ENCODE results near the gene CAPN12. TPM values are rescaled to one million over a fixed set of nuclear protein-coding genes. Genes with fewer than 3 reads are reported as not detected.
"Not testable (repeated sequence)": the region's sequence is repeated elsewhere in the genome, so short reads cannot be mapped to it uniquely, and the experiment has no call there.

CAPN12 gene
- total RNA-seq, 4 donors from 2014 or later = 8.0 to 31.3 (median 15.7) TPM

DNA sequence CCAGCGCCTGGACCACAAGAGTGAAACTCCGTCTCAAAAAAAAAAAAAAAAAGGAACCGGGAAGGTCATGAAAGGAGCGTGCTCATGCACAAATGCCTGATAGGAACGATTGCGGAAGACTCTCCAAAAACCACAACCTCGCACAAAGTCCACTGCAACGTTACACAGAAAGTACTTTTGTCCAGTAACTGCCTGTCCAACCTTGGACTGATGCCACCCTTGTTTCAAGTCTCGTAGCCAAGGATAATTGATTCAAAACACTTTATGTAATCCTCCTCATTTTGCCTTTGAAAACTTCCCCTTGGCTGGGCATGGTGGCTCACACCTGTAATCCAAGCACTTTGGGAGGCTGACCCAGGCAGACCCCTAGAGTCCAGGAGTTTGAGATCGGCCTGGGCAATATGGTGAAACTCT lies 15.3 kb upstream of the CAPN12 start:
- no peak for DNase-seq (ENCODE audit: low spot score in 2 of 2)
- Histone ChIP-seq H3K4me3 (no peak overlapping the region), H3K4me1 (no peaks in the 10 kb centered on the region), H3K27me3 (no peaks in the 10 kb centered on the region), H3K36me3 (no peaks in the 10 kb centered on the region), H3K9me3 (no peaks in the 10 kb centered on the region), H3K27ac (no peak overlapping the region)
- 73% methylated on average over 10 of the region's 10 CpGs for WGBS
- TF ChIP-seq, protein P1, sequence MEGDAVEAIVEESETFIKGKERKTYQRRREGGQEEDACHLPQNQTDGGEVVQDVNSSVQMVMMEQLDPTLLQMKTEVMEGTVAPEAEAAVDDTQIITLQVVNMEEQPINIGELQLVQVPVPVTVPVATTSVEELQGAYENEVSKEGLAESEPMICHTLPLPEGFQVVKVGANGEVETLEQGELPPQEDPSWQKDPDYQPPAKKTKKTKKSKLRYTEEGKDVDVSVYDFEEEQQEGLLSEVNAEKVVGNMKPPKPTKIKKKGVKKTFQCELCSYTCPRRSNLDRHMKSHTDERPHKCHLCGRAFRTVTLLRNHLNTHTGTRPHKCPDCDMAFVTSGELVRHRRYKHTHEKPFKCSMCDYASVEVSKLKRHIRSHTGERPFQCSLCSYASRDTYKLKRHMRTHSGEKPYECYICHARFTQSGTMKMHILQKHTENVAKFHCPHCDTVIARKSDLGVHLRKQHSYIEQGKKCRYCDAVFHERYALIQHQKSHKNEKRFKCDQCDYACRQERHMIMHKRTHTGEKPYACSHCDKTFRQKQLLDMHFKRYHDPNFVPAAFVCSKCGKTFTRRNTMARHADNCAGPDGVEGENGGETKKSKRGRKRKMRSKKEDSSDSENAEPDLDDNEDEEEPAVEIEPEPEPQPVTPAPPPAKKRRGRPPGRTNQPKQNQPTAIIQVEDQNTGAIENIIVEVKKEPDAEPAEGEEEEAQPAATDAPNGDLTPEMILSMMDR (IDR thresholded peaks at IDR 0.05) = no peak
- TF ChIP-seq EP300 (IDR thresholded peaks at IDR 0.05) = no peak
- no peak for TF ChIP-seq POLR2AphosphoS5 (IDR thresholded peaks at IDR 0.05)
- TF ChIP-seq POLR2A (IDR thresholded peaks at IDR 0.05) = no peak

DNA sequence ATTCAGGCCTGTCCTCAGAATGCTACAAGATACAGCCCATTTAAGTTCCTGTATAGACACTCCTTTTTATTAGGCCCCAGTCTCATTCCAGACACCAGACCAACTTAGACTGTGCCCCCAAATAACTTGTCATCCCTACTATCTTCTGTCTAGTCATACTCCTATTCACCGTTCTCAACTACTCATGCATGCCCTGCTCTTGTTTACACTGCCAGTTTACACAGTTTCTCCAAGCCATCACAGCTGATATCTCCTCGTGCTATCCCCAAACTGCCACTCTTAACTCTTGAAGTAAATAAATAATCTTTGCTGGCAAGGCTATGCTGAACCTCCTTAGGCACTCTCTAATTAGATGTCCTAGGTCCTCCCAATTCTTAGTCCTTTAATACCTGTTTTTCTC lies 9.9 kb upstream of the CAPN12 start:
- not testable (repeated sequence) for H3K4me3 ChIP-seq; H3K27ac ChIP-seq; H3K27me3 ChIP-seq; H3K4me1 ChIP-seq; H3K9me3 ChIP-seq; DNase-seq (ENCODE audit: low spot score in 2 of 2); H3K36me3 ChIP-seq
- WGBS = 60% methylated on average over 1 of the region's 2 CpGs

DNA sequence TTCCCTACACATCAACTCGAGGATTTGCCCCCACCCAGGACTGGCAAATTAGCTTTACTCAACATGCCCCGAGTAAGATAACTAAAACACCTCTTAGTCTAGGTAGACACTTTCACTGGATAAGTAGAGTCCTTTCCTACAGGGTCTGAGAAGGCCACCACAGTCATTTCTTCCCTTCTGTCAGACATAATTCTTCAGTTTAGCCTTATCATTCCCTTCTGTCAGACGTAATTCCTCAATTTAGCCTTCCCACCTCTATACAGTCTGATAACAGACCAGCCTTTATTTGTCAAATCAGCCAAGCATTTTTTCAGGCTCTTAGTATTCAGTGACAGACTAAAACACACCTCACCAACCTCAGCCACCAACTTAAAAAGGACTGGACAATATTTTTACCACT lies 9.5 kb upstream of the CAPN12 start:
- H3K4me3 ChIP-seq; DNase-seq (ENCODE audit: low spot score in 2 of 2); H3K27me3 ChIP-seq; H3K36me3 ChIP-seq; H3K9me3 ChIP-seq; H3K27ac ChIP-seq; H3K4me1 ChIP-seq: not testable (repeated sequence)
- WGBS = 78% methylated on average over 3 of the region's 3 CpGs

DNA sequence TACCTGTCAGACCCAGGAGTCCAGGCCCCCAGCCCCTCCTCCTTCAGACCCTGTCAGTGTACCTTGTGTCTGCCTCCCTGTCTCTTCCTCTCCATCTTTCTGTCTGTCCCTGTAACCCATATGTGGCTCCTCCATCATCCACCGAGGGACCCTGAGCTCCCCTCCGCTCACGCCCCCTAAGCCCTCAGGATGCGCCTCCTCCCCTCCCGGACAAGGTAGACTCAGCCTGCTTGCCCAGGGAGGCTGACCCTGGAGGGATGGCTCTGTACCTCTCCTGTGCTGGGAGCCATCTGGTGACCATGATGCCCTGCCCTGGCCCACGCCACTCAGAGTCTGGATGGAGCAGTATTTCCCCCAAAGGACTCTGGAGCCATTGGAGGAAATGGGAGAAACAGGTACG lies 1.0 kb upstream of the CAPN12 start:
- H3K9me3 ChIP-seq = no peaks in the 10 kb centered on the region
- TF ChIP-seq POLR2AphosphoS5 (IDR thresholded peaks at IDR 0.05) (no peak), POLR2A (IDR thresholded peaks at IDR 0.05) (no peak), EP300 (IDR thresholded peaks at IDR 0.05) (no peak)
- TF ChIP-seq, protein P1 (IDR thresholded peaks at IDR 0.05) = no peak
- no peaks in the 10 kb centered on the region for H3K27me3 ChIP-seq

GRCh38 chr19:38744874-38745273 lies 600 bp upstream of the CAPN12 start:
- no peaks in the 10 kb centered on the region for H3K4me1 ChIP-seq
- H3K27me3 ChIP-seq = no peaks in the 10 kb centered on the region
- DNase-seq (ENCODE audit: low spot score in 2 of 2) = no peak
- TF ChIP-seq, protein P1 (IDR thresholded peaks at IDR 0.05) = no peak
- TF ChIP-seq POLR2AphosphoS5 (IDR thresholded peaks at IDR 0.05) = no peak
- no peak for TF ChIP-seq POLR2A (IDR thresholded peaks at IDR 0.05)
- no peak for TF ChIP-seq EP300 (IDR thresholded peaks at IDR 0.05)
- H3K36me3 ChIP-seq = no peaks in the 10 kb centered on the region
- 66% methylated on average over 6 of the region's 6 CpGs for WGBS
- no peak overlapping the region for H3K4me3 ChIP-seq
- no peaks in the 10 kb centered on the region for H3K9me3 ChIP-seq
- H3K27ac ChIP-seq = no peak overlapping the region

More for the DNA sequence above, 1.0 kb upstream of the CAPN12 start:
- H3K36me3 ChIP-seq = no peaks in the 10 kb centered on the region
- H3K4me1 ChIP-seq = no peaks in the 10 kb centered on the region
- no peak overlapping the region for H3K27ac ChIP-seq
- DNase-seq (ENCODE audit: low spot score in 2 of 2) = no peak
- no peak overlapping the region for H3K4me3 ChIP-seq
- WGBS = 82% methylated on average over 6 of the region's 7 CpGs

- H3K4me1 ChIP-seq = no peaks in the 10 kb centered on the region
- TF ChIP-seq EP300 (IDR thresholded peaks at IDR 0.05) (no peak), POLR2A (IDR thresholded peaks at IDR 0.05) (no peak), POLR2AphosphoS5 (IDR thresholded peaks at IDR 0.05) (no peak)
- TF ChIP-seq, protein P1 (IDR thresholded peaks at IDR 0.05) = no peak
- WGBS = 70% methylated on average over 19 of the region's 20 CpGs
Observed at GRCh38 chr19:38743394-38744297, 628 bp downstream of the CAPN12 start.

More at GRCh38 chr19:38743394-38744297, 628 bp downstream of the CAPN12 start:
- no peaks in the 10 kb centered on the region for H3K9me3 ChIP-seq
- DNase-seq (ENCODE audit: low spot score in 2 of 2) = no peak
- no peak overlapping the region for H3K4me3 ChIP-seq
- H3K36me3 ChIP-seq = no peaks in the 10 kb centered on the region
- H3K27ac ChIP-seq = no peak overlapping the region
- no peaks in the 10 kb centered on the region for H3K27me3 ChIP-seq
